Mesodermal cell (in vitro differentiated cells): Measurements from ENCODE around the gene FBXO10.

Source experiments
- H3K27ac ChIP-seq: 2 replicates; pipeline ENCODE4 v1.7.0; 2013; ENCODE audit warnings: mild to moderate bottlenecking, low read depth, low read length, moderate library complexity; ENCODE audit not compliant: severe bottlenecking
- H3K36me3 ChIP-seq: 2 replicates; pipeline ENCODE4 v1.7.1; 2013; ENCODE audit warnings: mild to moderate bottlenecking, low read length, moderate library complexity; ENCODE audit not compliant: control insufficient read depth, insufficient read depth
- H3K4me1 ChIP-seq: one replicate; pipeline ENCODE4 v1.7.1; 2013; ENCODE audit warnings: mild to moderate bottlenecking, low read length; ENCODE audit not compliant: insufficient read depth, control insufficient read depth, poor library complexity, severe bottlenecking
- H3K4me3 ChIP-seq: 2 replicates; pipeline ENCODE4 v1.7.0; 2013; ENCODE audit warnings: low read length, control low read depth, mild to moderate bottlenecking; ENCODE audit not compliant: insufficient read depth, poor library complexity, severe bottlenecking; ENCODE audit errors: extremely low read depth
- H3K9me3 ChIP-seq: 2 replicates; pipeline ENCODE4 v1.7.1; 2013; ENCODE audit warnings: mild to moderate bottlenecking, low read length, moderate library complexity; ENCODE audit not compliant: control insufficient read depth
- whole genome bisulfite sequencing, 2 experiments: methylation state at CpG; one replicate each; pipeline ENCODE4 v1.1.5; 2013; ENCODE audit warnings: missing lambda C conversion rate in 2 of 2; ENCODE audit not compliant: insufficient coverage in 2 of 2; 5-methylcytosine and 5-hydroxymethylcytosine counted together

Gene FBXO10

GRCh38 chr9:37501957-37502596 is 74.1 kb downstream of the FBXO10 start:
- Histone ChIP-seq H3K4me3 (no peak overlapping the region), H3K9me3 (no peaks in the 10 kb centered on the region), H3K36me3 (peaks cover 87% of the 10 kb centered on the region), H3K27ac (no peak overlapping the region), H3K4me1 (peaks cover 4% of the 10 kb centered on the region)
- 52 to 100% methylated on average over 1 to 2 of the region's 2 CpGs for WGBS, 2 experiments

DNA sequence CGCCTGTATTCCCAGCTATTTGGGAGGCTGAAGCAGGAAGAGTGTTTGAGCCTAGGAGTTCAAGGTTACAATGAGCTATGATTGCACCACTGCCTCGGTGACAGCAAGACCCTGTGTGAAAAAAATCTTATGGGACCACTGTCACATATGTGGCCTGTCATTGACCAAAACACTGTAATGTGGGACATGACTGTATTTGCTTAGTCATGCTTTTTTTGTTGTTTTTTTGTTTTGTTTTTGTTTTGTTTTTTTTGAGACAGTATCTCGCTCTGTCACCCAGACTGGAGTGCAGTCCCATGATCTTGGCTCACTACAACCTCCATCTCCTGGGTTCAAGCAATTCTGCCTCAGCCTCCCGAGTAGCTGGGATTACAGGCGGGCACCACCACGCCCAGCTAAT is 76.9 kb downstream of the FBXO10 start:
- Histone ChIP-seq H3K9me3 (no peaks in the 10 kb centered on the region), H3K4me3 (no peak overlapping the region), H3K36me3 (peaks cover 88% of the 10 kb centered on the region), H3K4me1 (peaks cover 4% of the 10 kb centered on the region), H3K27ac (no peak overlapping the region)
- 84 to 93% methylated on average over 5 of the region's 6 CpGs for WGBS, 2 experiments

- H3K4me1 ChIP-seq, result no peaks in the 10 kb centered on the region
- H3K4me3 ChIP-seq, result no peak overlapping the region
- no peak overlapping the region for H3K27ac ChIP-seq
- no peaks in the 10 kb centered on the region for H3K9me3 ChIP-seq
- WGBS, 2 experiments, result 53 to 71% methylated on average over 2 to 3 of the region's 3 CpGs
- H3K36me3 ChIP-seq, result peaks cover 91% of the 10 kb centered on the region
Observed at GRCh38 chr9:37498457-37498856, 77.7 kb downstream of the FBXO10 start.

DNA sequence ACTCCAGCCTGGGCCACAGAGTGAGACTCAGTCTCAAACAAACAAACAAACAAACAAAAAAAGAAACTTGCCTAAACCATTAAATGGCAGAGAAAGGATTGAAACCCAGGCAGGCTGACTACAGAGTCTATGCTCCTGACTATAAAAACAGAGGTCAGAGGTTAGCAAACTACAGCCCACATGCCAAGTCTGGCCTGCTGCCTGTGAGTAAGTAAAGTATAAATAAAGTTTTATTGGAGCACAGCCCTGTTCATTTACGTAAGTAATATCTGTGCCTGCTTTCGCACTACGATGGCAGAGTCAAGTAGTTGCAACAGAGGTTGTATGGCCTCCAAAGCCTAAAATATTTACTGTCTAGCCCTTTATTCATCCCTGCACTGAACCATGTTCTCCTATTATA is 78.9 kb downstream of the FBXO10 start:
- no peaks in the 10 kb centered on the region for H3K9me3 ChIP-seq
- H3K4me3 ChIP-seq, result no peak overlapping the region
- no peaks in the 10 kb centered on the region for H3K4me1 ChIP-seq
- peaks cover 90% of the 10 kb centered on the region for H3K36me3 ChIP-seq
- H3K27ac ChIP-seq, result no peak overlapping the region
- WGBS, 2 experiments, result 95 to 96% methylated on average over 3 of the region's 3 CpGs

- H3K4me3 ChIP-seq, result no peak overlapping the region
- no peak overlapping the region for H3K27ac ChIP-seq
- no peaks in the 10 kb centered on the region for H3K4me1 ChIP-seq
- no peaks in the 10 kb centered on the region for H3K9me3 ChIP-seq
- 47 to 83% methylated on average over 3 to 4 of the region's 4 CpGs for WGBS, 2 experiments
- H3K36me3 ChIP-seq, result peaks cover 89% of the 10 kb centered on the region
Observed at GRCh38 chr9:37496020-37496419, 80.2 kb downstream of the FBXO10 start.

- WGBS, 2 experiments, result 97 to 98% methylated on average over 5 of the region's 5 CpGs
- no peak overlapping the region for H3K4me3 ChIP-seq
- H3K9me3 ChIP-seq, result no peaks in the 10 kb centered on the region
- no peaks in the 10 kb centered on the region for H3K4me1 ChIP-seq
- no peak overlapping the region for H3K27ac ChIP-seq
- H3K36me3 ChIP-seq, result peaks cover 89% of the 10 kb centered on the region
Observed at GRCh38 chr9:37495571-37495970, 80.6 kb downstream of the FBXO10 start.

DNA sequence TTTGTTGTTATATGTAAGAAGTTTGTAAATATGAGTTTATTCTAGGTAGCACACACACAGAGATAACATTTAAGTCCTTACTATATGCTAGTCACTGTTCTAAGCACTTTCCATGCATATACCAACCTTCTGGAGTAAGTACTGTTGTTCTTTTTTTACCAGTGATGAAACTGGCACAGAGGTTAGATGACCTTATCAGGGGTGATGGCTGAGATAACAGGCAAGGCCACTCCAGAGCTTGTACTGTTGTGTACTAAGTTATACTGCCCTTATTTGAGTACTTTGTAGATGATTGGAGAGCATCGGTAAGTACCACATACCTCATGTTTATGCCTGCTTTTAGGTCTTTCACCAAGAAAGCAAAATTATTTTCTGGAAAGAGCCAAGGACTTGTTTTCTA is 84.2 kb downstream of the FBXO10 start:
- WGBS, 2 experiments, result no CpG with 5 or more reads among the region's 1 CpG
- Histone ChIP-seq H3K27ac (no peak overlapping the region), H3K9me3 (no peaks in the 10 kb centered on the region), H3K4me1 (peaks cover 9% of the 10 kb centered on the region), H3K4me3 (no peak overlapping the region), H3K36me3 (peaks cover 87% of the 10 kb centered on the region)

GRCh38 chr9:37486616-37487548 is 89.3 kb downstream of the FBXO10 start:
- H3K4me3 ChIP-seq, result peak overlapping the region; percentile 77
- H3K4me1 ChIP-seq, result peaks cover 15% of the 10 kb centered on the region
- H3K9me3 ChIP-seq, result no peaks in the 10 kb centered on the region
- 56 to 62% methylated on average over 4 of the region's 7 CpGs for WGBS, 2 experiments
- H3K27ac ChIP-seq, result no peak overlapping the region
- peaks cover 41% of the 10 kb centered on the region for H3K36me3 ChIP-seq

DNA sequence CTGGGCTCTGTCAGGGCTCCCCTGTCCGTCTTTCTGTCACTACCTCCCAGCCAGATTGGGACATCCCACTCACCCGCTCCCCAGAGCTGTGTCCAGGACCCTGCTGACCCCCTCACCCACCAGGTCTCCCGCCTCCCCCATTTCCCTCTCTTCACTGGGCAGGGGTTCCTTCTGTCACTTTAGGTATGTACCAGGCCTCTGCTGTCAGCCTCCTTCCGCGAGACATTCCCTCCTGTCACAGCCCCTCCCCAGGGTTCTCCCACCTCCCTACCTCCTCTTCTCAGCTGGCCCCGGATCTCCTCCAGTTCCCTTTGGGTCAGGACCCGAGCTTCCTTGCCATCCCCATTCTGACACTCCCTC is 89.9 kb downstream of the FBXO10 start:
- Histone ChIP-seq H3K4me3 (peak overlapping the region; percentile 77), H3K9me3 (no peaks in the 10 kb centered on the region), H3K36me3 (peaks cover 36% of the 10 kb centered on the region), H3K4me1 (peaks cover 20% of the 10 kb centered on the region), H3K27ac (no peak overlapping the region)
- WGBS, 2 experiments, result 0 to 6% methylated on average over 6 to 7 of the region's 7 CpGs

DNA sequence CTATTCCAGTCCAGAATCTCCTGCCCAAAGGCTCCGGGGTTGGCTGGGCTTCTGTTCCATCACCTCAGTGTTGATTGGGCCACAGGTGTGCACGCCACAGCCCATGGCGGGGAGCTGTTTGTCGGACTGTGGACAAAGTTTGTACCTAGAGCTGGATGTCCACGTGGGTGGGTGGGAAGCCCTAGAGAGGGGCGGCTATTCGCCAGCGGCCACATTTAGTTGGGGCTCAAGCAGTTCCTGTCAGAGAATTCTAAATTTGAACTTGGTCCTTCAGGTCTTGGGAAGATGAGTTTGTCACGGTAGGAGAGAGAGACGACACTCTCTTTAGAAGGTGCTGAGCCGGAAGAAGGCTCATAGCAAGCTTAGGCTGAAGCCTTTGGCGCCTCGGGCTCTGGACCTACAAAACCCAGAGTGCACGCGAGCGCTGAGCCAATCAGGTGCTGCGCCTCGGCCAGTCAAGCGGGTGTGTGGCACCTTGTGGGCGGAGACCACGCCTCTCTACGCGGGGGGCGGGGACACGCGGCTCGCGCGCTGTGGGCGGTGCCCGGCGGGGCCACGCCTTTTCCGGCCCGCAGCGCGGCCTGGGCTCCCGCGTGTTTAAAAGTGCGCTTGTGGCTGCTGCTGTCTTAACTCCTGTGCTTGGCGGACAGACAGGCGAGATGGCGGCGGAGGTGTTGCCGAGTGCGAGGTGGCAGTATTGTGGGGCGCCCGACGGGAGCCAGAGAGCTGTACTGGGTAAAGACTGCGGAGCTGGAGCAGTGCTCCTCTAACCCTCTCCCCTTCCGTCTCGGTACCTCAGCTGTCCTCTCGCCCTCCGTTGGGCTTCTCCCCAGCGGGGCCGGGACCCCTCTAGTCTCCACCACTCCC is 90.6 kb downstream of the FBXO10 start, which contains the start of gene POLR1E:
Gene POLR1E (plus strand): TSS at position 560 of the 867 bp plus-strand sequence. CDS start 100 bp downstream, at position 660.
- H3K9me3 ChIP-seq, result no peaks in the 10 kb centered on the region
- H3K36me3 ChIP-seq, result peaks cover 30% of the 10 kb centered on the region
- peak within 1 kb of the TSS; percentile 5 for H3K27ac ChIP-seq
- WGBS, 2 experiments, result 7 to 9% methylated on average over 46 to 51 of the region's 56 CpGs
- peaks cover 20% of the 10 kb centered on the region for H3K4me1 ChIP-seq
- H3K4me3 ChIP-seq, result peak within 1 kb of the TSS; percentile 77
